Neural progenitor cell (in vitro differentiated cells): ENCODE measurements around the gene C18orf63. TPM values are rescaled to one million over a fixed set of nuclear protein-coding genes. Genes with fewer than 3 reads are reported as not detected.

Source experiments
- DNase-seq: peaks from one replicate; pipeline ENCODE4 v3.0.0-alpha.2; 2016; ENCODE audit warnings: low spot score
- H2AFZ ChIP-seq: fragments of 200-600 bp; sonication (generic); replicated peaks from 2 replicates; pipeline ENCODE4 v1.6.1; 2016; ENCODE audit warnings: antibody characterized with exemption
- H3F3A ChIP-seq: fragments of 200-600 bp; sonication (generic); 2 replicates; pipeline ENCODE4 v1.6.1; 2016; ENCODE audit warnings: antibody characterized with exemption, low read depth
- H3K27ac ChIP-seq: fragments of 200-600 bp; sonication (generic); 2 replicates; pipeline ENCODE4 v1.5.1; 2016; ENCODE audit warnings: mild to moderate bottlenecking
- H3K27me3 ChIP-seq: fragments of 200-600 bp; sonication (generic); 2 replicates; pipeline ENCODE4 v1.6.1; 2016; ENCODE audit warnings: mild to moderate bottlenecking, moderate library complexity
- H3K36me3 ChIP-seq: fragments of 200-600 bp; sonication (generic); 2 replicates; pipeline ENCODE4 v1.5.1; 2016
- H3K4me1 ChIP-seq: fragments of 200-600 bp; sonication (generic); 2 replicates; pipeline ENCODE4 v1.6.1; 2016; ENCODE audit warnings: mixed run types
- H3K4me2 ChIP-seq: fragments of 200-600 bp; sonication (generic); 2 replicates; pipeline ENCODE4 v1.6.1; 2016
- H3K4me3 ChIP-seq: fragments of 200-600 bp; sonication (generic); 2 replicates; pipeline ENCODE4 v1.5.1; 2016
- H3K79me2 ChIP-seq: fragments of 200-600 bp; sonication (generic); 2 replicates; pipeline ENCODE4 v1.6.1; 2016; ENCODE audit warnings: low read depth
- H3K9ac ChIP-seq: fragments of 200-600 bp; sonication (generic); 2 replicates; pipeline ENCODE4 v1.6.1; 2016
- H3K9me3 ChIP-seq: fragments of 200-600 bp; sonication (generic); 2 replicates; pipeline ENCODE4 v1.5.1; 2016; ENCODE audit warnings: low read depth
- H4K20me1 ChIP-seq: fragments of 200-600 bp; sonication (generic); 2 replicates; pipeline ENCODE4 v1.6.1; 2016; ENCODE audit warnings: low read depth
- H3K27ac Mint-ChIP-seq: 3 replicates; pipeline ENCODE4 v1.8.0; 2021; ENCODE audit warnings: mixed read lengths
- H3K27me3 Mint-ChIP-seq: 2 replicates; pipeline ENCODE4 v1.8.0; 2022; ENCODE audit warnings: low read depth, mild to moderate bottlenecking, inconsistent platforms, moderate library complexity, mixed read lengths; ENCODE audit not compliant: insufficient read depth
- H3K36me3 Mint-ChIP-seq: 3 replicates; pipeline ENCODE4 v1.8.0; 2021; ENCODE audit warnings: mixed read lengths
- H3K4me1 Mint-ChIP-seq: 3 replicates; pipeline ENCODE4 v1.8.0; 2021; ENCODE audit warnings: mixed read lengths
- H3K4me3 Mint-ChIP-seq: 3 replicates; pipeline ENCODE4 v1.8.0; 2021; ENCODE audit warnings: mild to moderate bottlenecking, moderate library complexity, mixed read lengths
- H3K9me3 Mint-ChIP-seq: 3 replicates; pipeline ENCODE4 v1.8.0; 2020; ENCODE audit warnings: mixed read lengths
- EZH2 ChIP-seq: fragments of 200-600 bp; sonication (generic); IDR thresholded peaks from 2 replicates; pipeline ENCODE4 v1.6.1; 2017; ENCODE audit warnings: antibody characterized with exemption, mild to moderate bottlenecking, moderate library complexity
- EZH2phosphoT487 ChIP-seq: fragments of 200-600 bp; sonication (generic); IDR thresholded peaks from 2 replicates; pipeline ENCODE4 v1.6.1; 2017; ENCODE audit warnings: antibody characterized with exemption
- total RNA-seq: library from RNA; depleted of rRNA; stranded (reverse); fragments of >200 nt; gene quantifications from 2 replicates; pipeline ENCODE4 v1.2.3, GENCODE V29; 2015; ENCODE audit warnings: low replicate concordance
- TF ChIP-seq, protein P1 (sequence below): fragments of 200-600 bp; sonication (generic); IDR thresholded peaks from 2 replicates; pipeline ENCODE4 v1.5.1; 2017; ENCODE audit warnings: antibody characterized with exemption, mild to moderate bottlenecking

The C18orf63 gene
- total RNA-seq, 1 donor from 2014 or later = not detected

GRCh38 chr18:74286106-74286855, 29.4 kb upstream of the C18orf63 start:
- peaks cover 12% of the 10 kb centered on the region for H3K27me3 ChIP-seq
- DNase-seq = no peak
- H3K9ac ChIP-seq = no peak overlapping the region
- H4K20me1 ChIP-seq = peaks cover 1% of the 10 kb centered on the region
- H3K4me1 ChIP-seq = peaks cover 39% of the 10 kb centered on the region
- Mint-ChIP-seq H3K27me3 (peaks cover 9% of the 10 kb centered on the region), H3K9me3 (peaks cover 2% of the 10 kb centered on the region), H3K36me3 (peaks cover 1% of the 10 kb centered on the region), H3K4me1 (peaks cover 37% of the 10 kb centered on the region), H3K27ac (no peak overlapping the region), H3K4me3 (no peak overlapping the region)
- no peak overlapping the region for H2AFZ ChIP-seq
- no peak overlapping the region for H3K4me3 ChIP-seq
- no peaks in the 10 kb centered on the region for H3K36me3 ChIP-seq
- H3K27ac ChIP-seq = no peak overlapping the region
- no peak overlapping the region for H3K4me2 ChIP-seq
- no peaks in the 10 kb centered on the region for H3K79me2 ChIP-seq
- H3F3A ChIP-seq = peaks cover 24% of the 10 kb centered on the region
- TF ChIP-seq, protein P1, sequence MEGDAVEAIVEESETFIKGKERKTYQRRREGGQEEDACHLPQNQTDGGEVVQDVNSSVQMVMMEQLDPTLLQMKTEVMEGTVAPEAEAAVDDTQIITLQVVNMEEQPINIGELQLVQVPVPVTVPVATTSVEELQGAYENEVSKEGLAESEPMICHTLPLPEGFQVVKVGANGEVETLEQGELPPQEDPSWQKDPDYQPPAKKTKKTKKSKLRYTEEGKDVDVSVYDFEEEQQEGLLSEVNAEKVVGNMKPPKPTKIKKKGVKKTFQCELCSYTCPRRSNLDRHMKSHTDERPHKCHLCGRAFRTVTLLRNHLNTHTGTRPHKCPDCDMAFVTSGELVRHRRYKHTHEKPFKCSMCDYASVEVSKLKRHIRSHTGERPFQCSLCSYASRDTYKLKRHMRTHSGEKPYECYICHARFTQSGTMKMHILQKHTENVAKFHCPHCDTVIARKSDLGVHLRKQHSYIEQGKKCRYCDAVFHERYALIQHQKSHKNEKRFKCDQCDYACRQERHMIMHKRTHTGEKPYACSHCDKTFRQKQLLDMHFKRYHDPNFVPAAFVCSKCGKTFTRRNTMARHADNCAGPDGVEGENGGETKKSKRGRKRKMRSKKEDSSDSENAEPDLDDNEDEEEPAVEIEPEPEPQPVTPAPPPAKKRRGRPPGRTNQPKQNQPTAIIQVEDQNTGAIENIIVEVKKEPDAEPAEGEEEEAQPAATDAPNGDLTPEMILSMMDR = no peak
- TF ChIP-seq EZH2phosphoT487 (no peak), EZH2 (no peak)
- no peaks in the 10 kb centered on the region for H3K9me3 ChIP-seq

DNA sequence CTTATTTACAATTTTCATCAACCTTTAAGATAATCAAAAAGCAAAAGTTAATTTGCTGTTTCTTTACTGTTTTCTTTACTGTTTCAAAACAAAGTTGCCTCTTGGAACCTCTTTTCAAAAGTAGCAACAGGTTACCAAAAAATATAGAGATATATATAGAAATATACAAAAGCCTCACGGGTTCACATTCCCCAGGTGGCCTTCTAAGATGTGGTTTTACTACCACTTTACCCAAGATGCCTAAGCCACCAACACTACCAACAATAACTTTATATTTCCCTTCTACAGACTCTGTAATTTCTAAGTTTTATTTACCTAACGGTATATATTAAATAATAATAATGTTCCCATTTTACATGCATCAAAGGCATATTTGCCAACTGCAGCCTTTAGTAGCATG, 28.8 kb upstream of the C18orf63 start:
- peaks cover 34% of the 10 kb centered on the region for H3K4me1 ChIP-seq
- TF ChIP-seq, protein P1 = no peak
- TF ChIP-seq EZH2 = no peak
- TF ChIP-seq EZH2phosphoT487 = no peak
- H3K9me3 Mint-ChIP-seq = peaks cover 2% of the 10 kb centered on the region
- peaks cover 1% of the 10 kb centered on the region for H3K36me3 Mint-ChIP-seq
- H3K4me3 ChIP-seq = no peak overlapping the region
- no peaks in the 10 kb centered on the region for H3K36me3 ChIP-seq
- peaks cover 32% of the 10 kb centered on the region for H3K4me1 Mint-ChIP-seq
- DNase-seq = no peak
- H3K79me2 ChIP-seq = no peaks in the 10 kb centered on the region
- no peak overlapping the region for H3K9ac ChIP-seq
- peaks cover 18% of the 10 kb centered on the region for H3F3A ChIP-seq
- no peak overlapping the region for H2AFZ ChIP-seq
- no peak overlapping the region for H3K27ac Mint-ChIP-seq
- no peaks in the 10 kb centered on the region for H3K9me3 ChIP-seq
- H3K27ac ChIP-seq = no peak overlapping the region
- no peaks in the 10 kb centered on the region for H4K20me1 ChIP-seq
- peaks cover 15% of the 10 kb centered on the region for H3K27me3 ChIP-seq
- peaks cover 12% of the 10 kb centered on the region for H3K27me3 Mint-ChIP-seq
- H3K4me3 Mint-ChIP-seq = no peak overlapping the region
- H3K4me2 ChIP-seq = no peak overlapping the region

DNA sequence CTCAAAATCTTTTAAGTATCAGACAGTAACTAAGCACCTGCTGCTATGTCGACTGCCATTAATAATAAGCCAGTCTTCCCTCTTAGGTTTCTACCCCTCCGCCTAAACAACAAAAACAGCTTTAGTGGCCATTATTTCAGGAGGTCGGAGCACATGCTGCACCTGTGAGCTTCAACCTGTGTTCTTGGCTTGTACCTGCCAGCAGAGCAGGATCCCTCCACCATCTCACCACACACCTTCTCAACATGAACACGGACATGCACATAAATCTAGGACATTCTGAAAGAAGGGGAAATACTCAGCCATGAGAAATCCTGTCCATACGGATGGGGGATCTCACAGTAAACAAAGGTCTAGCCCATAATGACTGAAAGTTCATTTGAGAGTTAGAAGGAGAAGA, 27.6 kb upstream of the C18orf63 start:
- H3K9me3 ChIP-seq = peaks cover 4% of the 10 kb centered on the region
- H3F3A ChIP-seq = peaks cover 14% of the 10 kb centered on the region
- DNase-seq = no peak
- Mint-ChIP-seq H3K4me1 (peaks cover 26% of the 10 kb centered on the region), H3K4me3 (no peak overlapping the region), H3K27me3 (peaks cover 7% of the 10 kb centered on the region), H3K9me3 (peaks cover 2% of the 10 kb centered on the region), H3K27ac (no peak overlapping the region), H3K36me3 (peaks cover 1% of the 10 kb centered on the region)
- H3K9ac ChIP-seq = no peak overlapping the region
- H3K27me3 ChIP-seq = peaks cover 21% of the 10 kb centered on the region
- TF ChIP-seq, protein P1 = no peak
- TF ChIP-seq EZH2 (no peak), EZH2phosphoT487 (no peak)
- H4K20me1 ChIP-seq = no peaks in the 10 kb centered on the region
- H3K4me1 ChIP-seq = peaks cover 22% of the 10 kb centered on the region
- H2AFZ ChIP-seq = no peak overlapping the region
- no peak overlapping the region for H3K4me3 ChIP-seq
- H3K4me2 ChIP-seq = no peak overlapping the region
- no peak overlapping the region for H3K27ac ChIP-seq
- no peaks in the 10 kb centered on the region for H3K79me2 ChIP-seq
- H3K36me3 ChIP-seq = no peaks in the 10 kb centered on the region
